Heart left ventricle (tissue), 13 donors: Measurements from ENCODE around the gene CLHC1.
"Not testable (repeated sequence)": the region's sequence is repeated elsewhere in the genome, so short reads cannot be mapped to it uniquely, and the experiment has no call there.

Source experiments
- POLR2A ChIP-seq, 2 donors: fragments of 450-650 bp; IDR thresholded peaks; one replicate each; pipeline ENCODE4 v1.6.1; 2017; ENCODE audit warnings: antibody characterized with exemption in 2 of 2, mild to moderate bottlenecking in 2 of 2, moderate library complexity in 2 of 2
- TF ChIP-seq, protein P1 (sequence below), 12 donors: fragments of 200-600 bp; sonication (generic) in 4 of 12; IDR thresholded peaks; one replicate each; pipeline versions ENCODE4 v1.5.0 to v1.8.0; 2018 to 2022; ENCODE audit warnings: antibody characterized with exemption in 12 of 12, mild to moderate bottlenecking in 5 of 12
- donor health status: ischemic (EF 13 %, LVEDD 7.1; RV severe dilation, severe dysfunction).
- donor health status: DM: no; HTN: yes; CAD: no.
- donor health status: DM: no; HTN: no; CAD: no.
- donor health status: ischemic (EF 25% LVEDD 6.9; RV normal size, moderate dysfunction).
- donor health status: ischemic (EF 25% LVEDD 5.7; RV mildly dilated, moderate dysfunction).
- donor health status: ischemic (EF 35%, LVEDD 5.7; RV mildly dilated, moderate dysfunction).
- donor health status: nonischemic (EF 11% LVEDD 7.7; RV severe dilation, severe dysfunction).
- donor health status: DM: yes; HTN: yes; CAD: no.
- donor health status: PGD.
- donor health status: ischemic (EF 29% LVEDD 5.4; RV normal size, mild dysfunction).
- donor health status: nonischemic (EF 23%, LVEDD 6.1; RV moderate dilation, normal function).

DNA sequence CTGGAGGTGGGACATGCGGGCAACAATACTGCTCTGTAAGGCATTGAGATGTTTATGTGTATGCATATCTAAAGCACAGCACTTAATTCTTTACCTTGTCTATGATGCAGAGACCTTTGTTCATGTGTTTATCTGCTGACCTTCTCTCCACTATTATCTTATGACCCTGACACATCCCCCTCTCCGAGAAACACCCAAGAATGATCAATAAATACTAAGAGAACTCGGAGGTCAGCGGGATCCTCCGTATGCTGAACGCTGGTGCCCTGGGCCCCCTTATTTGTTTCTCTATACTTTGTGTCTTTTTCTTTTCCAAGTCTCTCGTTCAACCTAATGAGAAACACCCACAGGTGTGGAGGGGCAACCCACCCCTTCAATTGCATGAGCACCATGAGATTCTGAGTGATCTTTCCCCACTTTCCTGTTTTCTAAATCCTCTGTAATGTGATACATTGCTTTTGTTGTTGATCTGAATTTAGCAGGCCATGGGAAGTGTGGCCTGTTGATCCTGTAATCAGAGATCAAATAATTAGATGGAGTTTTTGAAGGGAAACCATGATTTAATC, 47.8 kb upstream of the CLHC1 start:
- TF ChIP-seq, protein P1, sequence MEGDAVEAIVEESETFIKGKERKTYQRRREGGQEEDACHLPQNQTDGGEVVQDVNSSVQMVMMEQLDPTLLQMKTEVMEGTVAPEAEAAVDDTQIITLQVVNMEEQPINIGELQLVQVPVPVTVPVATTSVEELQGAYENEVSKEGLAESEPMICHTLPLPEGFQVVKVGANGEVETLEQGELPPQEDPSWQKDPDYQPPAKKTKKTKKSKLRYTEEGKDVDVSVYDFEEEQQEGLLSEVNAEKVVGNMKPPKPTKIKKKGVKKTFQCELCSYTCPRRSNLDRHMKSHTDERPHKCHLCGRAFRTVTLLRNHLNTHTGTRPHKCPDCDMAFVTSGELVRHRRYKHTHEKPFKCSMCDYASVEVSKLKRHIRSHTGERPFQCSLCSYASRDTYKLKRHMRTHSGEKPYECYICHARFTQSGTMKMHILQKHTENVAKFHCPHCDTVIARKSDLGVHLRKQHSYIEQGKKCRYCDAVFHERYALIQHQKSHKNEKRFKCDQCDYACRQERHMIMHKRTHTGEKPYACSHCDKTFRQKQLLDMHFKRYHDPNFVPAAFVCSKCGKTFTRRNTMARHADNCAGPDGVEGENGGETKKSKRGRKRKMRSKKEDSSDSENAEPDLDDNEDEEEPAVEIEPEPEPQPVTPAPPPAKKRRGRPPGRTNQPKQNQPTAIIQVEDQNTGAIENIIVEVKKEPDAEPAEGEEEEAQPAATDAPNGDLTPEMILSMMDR (IDR thresholded peaks at IDR 0.05): not testable (repeated sequence)
- not testable (repeated sequence) for TF ChIP-seq POLR2A (IDR thresholded peaks at IDR 0.05)
